Fibroblast of villous mesenchyme (primary cell): ENCODE results near the gene CADM4. TPM values are rescaled to one million over a fixed set of nuclear protein-coding genes. Genes with fewer than 3 reads are reported as not detected.

Source experiments
- DNase-seq: peaks from one replicate; pipeline ENCODE4 v3.0.0-alpha.2; 2010; ENCODE audit warnings: low read depth
- H3K4me3 ChIP-seq: 2 replicates; pipeline ENCODE4 v1.5.1; 2011; ENCODE audit warnings: low read depth, mild to moderate bottlenecking, low read length
- CTCF ChIP-seq: IDR thresholded peaks from 2 replicates; pipeline ENCODE4 v1.5.1; 2012; ENCODE audit warnings: low read depth, mild to moderate bottlenecking, low read length; ENCODE audit not compliant: insufficient read depth
- total RNA-seq: library from RNA; depleted of rRNA; stranded (reverse); fragments of >200 nt; gene quantifications from 2 replicates; pipeline ENCODE4 v1.2.3, GENCODE V29; 2012

The CADM4 gene
- total RNA-seq, 1 donor = 22.0 TPM

GRCh38 chr19:43662487-43662886 lies 22.8 kb upstream of the CADM4 start:
- no peak overlapping the region for H3K4me3 ChIP-seq
- no peak for DNase-seq
- peak; percentile 50 for TF ChIP-seq CTCF

GRCh38 chr19:43660971-43661360 lies 21.3 kb upstream of the CADM4 start:
- TF ChIP-seq CTCF = no peak
- H3K4me3 ChIP-seq = no peak overlapping the region
- no peak for DNase-seq

- no peak for DNase-seq
- H3K4me3 ChIP-seq = no peak overlapping the region
- no peak for TF ChIP-seq CTCF
Measured at GRCh38 chr19:43660301-43660970, 20.8 kb upstream of the CADM4 start.

- no peak for DNase-seq
- H3K4me3 ChIP-seq = no peak overlapping the region
- no peak for TF ChIP-seq CTCF
Measured at GRCh38 chr19:43658494-43658893, 18.8 kb upstream of the CADM4 start.

- no peak for DNase-seq
- H3K4me3 ChIP-seq = no peak overlapping the region
- no peak for TF ChIP-seq CTCF
Measured at GRCh38 chr19:43658001-43658400, 18.4 kb upstream of the CADM4 start.

GRCh38 chr19:43656436-43656835 lies 16.8 kb upstream of the CADM4 start:
- no peak for DNase-seq
- TF ChIP-seq CTCF = no peak
- H3K4me3 ChIP-seq = no peak overlapping the region

GRCh38 chr19:43652546-43652874 lies 12.9 kb upstream of the CADM4 start:
- H3K4me3 ChIP-seq = no peak overlapping the region
- TF ChIP-seq CTCF = no peak
- DNase-seq = no peak
